GM21717 (cell line): ENCODE data around the gene CHRNA3.
"Not testable (repeated sequence)": the region's sequence is repeated elsewhere in the genome, so short reads cannot be mapped to it uniquely, and the experiment has no call there.

Source experiments
- ATAC-seq: cut with Tn5 transposase; IDR thresholded peaks from one replicate; pipeline ENCODE4 v1.9.1; 2021; ENCODE audit warnings: mild to moderate bottlenecking, moderate library complexity; ENCODE audit not compliant: unreplicated experiment

CHRNA3 gene

GRCh38 chr15:78563092-78563491 is 57.7 kb downstream of the CHRNA3 start:
- ATAC-seq: no peak

- ATAC-seq: no peak
These were observed 59.3 kb downstream of the CHRNA3 start for GRCh38 chr15:78561490-78561889.

DNA sequence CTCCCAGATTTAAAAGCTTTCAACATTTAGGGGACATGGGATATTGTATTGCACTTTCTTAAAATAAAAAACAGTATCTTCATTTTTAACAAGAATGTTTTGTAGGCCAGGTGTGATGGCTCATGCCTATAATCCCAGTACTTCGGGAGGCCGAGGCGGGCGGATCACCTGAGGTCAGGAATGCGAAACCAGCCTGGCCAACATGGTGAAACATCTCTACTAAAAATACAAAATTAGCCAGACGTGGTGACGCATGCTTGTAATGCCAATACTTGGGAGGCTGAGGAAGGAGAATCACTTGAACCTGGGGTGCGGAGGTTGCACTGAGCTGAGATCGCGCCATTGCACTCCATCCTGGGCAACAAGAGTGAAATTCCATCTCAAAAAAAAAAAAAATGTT is 60.6 kb downstream of the CHRNA3 start:
- not testable (repeated sequence) for ATAC-seq

GRCh38 chr15:78552597-78552996 is 68.2 kb downstream of the CHRNA3 start:
- no peak for ATAC-seq

DNA sequence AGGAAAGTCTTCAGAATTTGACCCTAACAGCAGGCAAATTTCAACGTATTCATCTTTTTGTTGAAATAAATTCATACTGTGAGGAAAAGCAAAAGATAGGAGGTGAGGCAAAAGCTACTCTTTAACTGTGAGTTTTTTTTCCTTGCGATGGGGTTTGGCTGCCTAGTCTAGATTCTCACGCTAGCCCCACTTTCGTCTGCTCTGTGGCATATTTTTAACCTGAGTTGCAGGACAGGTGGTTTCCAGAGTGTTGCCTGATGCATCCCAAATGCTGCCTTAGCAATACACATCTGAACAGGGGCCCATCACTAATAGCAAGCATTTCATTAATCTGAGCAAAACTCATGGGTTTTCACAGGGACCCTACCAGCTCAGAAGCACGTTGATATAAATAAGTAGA is 68.9 kb downstream of the CHRNA3 start:
- no peak for ATAC-seq

DNA sequence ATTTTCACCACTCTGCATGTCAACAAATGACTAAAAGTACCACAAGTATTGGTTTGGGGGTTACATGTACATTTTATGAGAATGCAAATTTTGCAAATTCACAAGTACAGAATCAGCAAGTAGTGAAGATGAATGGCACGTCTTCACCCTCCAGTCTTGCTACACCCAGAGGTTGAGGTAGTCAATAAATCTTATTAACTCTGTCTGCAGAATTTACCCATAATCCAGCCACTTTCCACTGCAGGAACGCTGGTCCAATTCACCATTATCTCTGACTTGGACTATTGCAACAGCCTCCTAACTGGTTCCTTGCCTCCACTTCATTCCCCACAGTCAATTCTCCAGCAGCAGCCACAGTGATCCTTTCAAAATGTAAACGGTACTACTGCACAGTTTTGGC is 70.0 kb downstream of the CHRNA3 start:
- no peak for ATAC-seq

DNA sequence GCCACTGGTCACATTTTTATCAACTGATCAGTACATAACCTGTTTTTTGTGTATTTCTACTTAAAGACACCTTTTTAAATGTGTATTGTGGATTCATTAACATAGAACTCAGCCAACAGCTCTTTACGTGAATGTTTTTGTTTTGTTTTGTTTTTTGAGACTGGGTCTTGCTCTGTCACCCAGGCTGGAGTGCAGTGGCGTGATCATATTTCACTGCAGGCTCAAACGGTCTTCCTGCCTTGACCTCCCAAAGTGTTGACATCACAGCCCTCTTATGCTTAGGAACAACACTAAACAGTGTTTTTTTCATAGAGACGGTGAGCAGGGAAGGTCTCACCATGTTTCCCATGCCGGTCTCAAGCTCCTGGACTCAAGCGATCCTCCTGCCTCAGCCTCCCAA is 70.6 kb downstream of the CHRNA3 start:
- ATAC-seq: no peak
